HK-2 (cell line): ENCODE measurements around the gene BCO2.

Experiments
- DNase-seq: peaks from one replicate; pipeline ENCODE4 v3.0.0-alpha.2; 2018; ENCODE audit not compliant: unreplicated experiment

The BCO2 gene

GRCh38 chr11:112249871-112250610 is 74.7 kb downstream of the BCO2 start:
- DNase-seq: no peak

- DNase-seq: no peak
Observed at GRCh38 chr11:112253605-112254242, 78.4 kb downstream of the BCO2 start.

- peak; percentile 7 for DNase-seq
Observed at GRCh38 chr11:112255067-112255720, 79.9 kb downstream of the BCO2 start.

GRCh38 chr11:112260490-112260889 is 85.2 kb downstream of the BCO2 start, which contains the start of gene PLET1:
Gene PLET1, minus strand, starts transcription at chr11:112260860. Its CDS starts 271 bp downstream, at chr11:112260589.
- no peak for DNase-seq

GRCh38 chr11:112265659-112266409 is 90.5 kb downstream of the BCO2 start:
- DNase-seq: no peak

GRCh38 chr11:112266410-112266778 is 91.1 kb downstream of the BCO2 start:
- DNase-seq: no peak

- DNase-seq: no peak
Observed at GRCh38 chr11:112267188-112267591, 91.9 kb downstream of the BCO2 start.

GRCh38 chr11:112268406-112268805 is 93.1 kb downstream of the BCO2 start:
- no peak for DNase-seq
